ENCODE measurements around the gene NOX1.

The NOX1 gene

GRCh38 chrX:100874325-100874724, at the start of gene NOX1:
NOX1 (minus strand) TSS chrX:100874359; CDS start chrX:100874139, 220 bp downstream.
- no peak within 1 kb of the TSS for H3K27ac ChIP-seq
- no peak for DNase-seq (ENCODE audit: low read depth, low spot score)

GRCh38 chrX:100915562-100915961, 41.4 kb upstream of the NOX1 start:
- H3K27ac ChIP-seq, result no peak overlapping the region
- no peak for DNase-seq (ENCODE audit: low read depth, low spot score)

GRCh38 chrX:100913111-100913510, 39.0 kb upstream of the NOX1 start:
- no peak for DNase-seq (ENCODE audit: low read depth, low spot score)
- H3K27ac ChIP-seq, result peak overlapping the region; percentile 75

GRCh38 chrX:100911731-100912130, 37.6 kb upstream of the NOX1 start:
- peak overlapping the region; percentile 75 for H3K27ac ChIP-seq
- no peak for DNase-seq (ENCODE audit: low read depth, low spot score)

- H3K27ac ChIP-seq, result no peak overlapping the region
- no peak for DNase-seq (ENCODE audit: low read depth, low spot score)
Measured at GRCh38 chrX:100905620-100906019, 31.5 kb upstream of the NOX1 start.

GRCh38 chrX:100904433-100904832, 30.3 kb upstream of the NOX1 start:
- no peak for DNase-seq (ENCODE audit: low read depth, low spot score)
- no peak overlapping the region for H3K27ac ChIP-seq

GRCh38 chrX:100895365-100896075, 21.4 kb upstream of the NOX1 start:
- peak overlapping the region; percentile 63 for H3K27ac ChIP-seq

GRCh38 chrX:100883654-100884053, 9.5 kb upstream of the NOX1 start:
- no peak overlapping the region for H3K27ac ChIP-seq
- no peak for DNase-seq (ENCODE audit: low read depth, low spot score)

More at GRCh38 chrX:100895365-100896075, 21.4 kb upstream of the NOX1 start:
- DNase-seq (ENCODE audit: low read depth, low spot score), result peak; percentile 75

GRCh38 chrX:100880368-100880767, 6.2 kb upstream of the NOX1 start:
- no peak overlapping the region for H3K27ac ChIP-seq
- DNase-seq (ENCODE audit: low read depth, low spot score), result no peak

- H3K27ac ChIP-seq, result no peak overlapping the region
- DNase-seq (ENCODE audit: low read depth, low spot score), result no peak
Measured at GRCh38 chrX:100871594-100872560, 2.3 kb downstream of the NOX1 start.

GRCh38 chrX:100870527-100870926, 3.6 kb downstream of the NOX1 start:
- no peak for DNase-seq (ENCODE audit: low read depth, low spot score)
- no peak overlapping the region for H3K27ac ChIP-seq

- no peak overlapping the region for H3K27ac ChIP-seq
- DNase-seq (ENCODE audit: low read depth, low spot score), result no peak
Measured at GRCh38 chrX:100868273-100868672, 5.9 kb downstream of the NOX1 start.

- no peak overlapping the region for H3K27ac ChIP-seq
- no peak for DNase-seq (ENCODE audit: low read depth, low spot score)
Measured at GRCh38 chrX:100864657-100865391, 9.3 kb downstream of the NOX1 start.

- no peak for DNase-seq (ENCODE audit: low read depth, low spot score)
- no peak overlapping the region for H3K27ac ChIP-seq
Measured at GRCh38 chrX:100863326-100863864, 10.8 kb downstream of the NOX1 start.

- H3K27ac ChIP-seq, result no peak overlapping the region
- DNase-seq (ENCODE audit: low read depth, low spot score), result no peak
Measured at GRCh38 chrX:100852810-100853209, 21.3 kb downstream of the NOX1 start.

GRCh38 chrX:100850317-100850716, 23.8 kb downstream of the NOX1 start:
- H3K27ac ChIP-seq, result no peak overlapping the region
- no peak for DNase-seq (ENCODE audit: low read depth, low spot score)

- no peak for DNase-seq (ENCODE audit: low read depth, low spot score)
- H3K27ac ChIP-seq, result no peak overlapping the region
Measured at GRCh38 chrX:100831219-100831946, 42.8 kb downstream of the NOX1 start.

- no peak overlapping the region for H3K27ac ChIP-seq
- no peak for DNase-seq (ENCODE audit: low read depth, low spot score)
Measured at GRCh38 chrX:100830547-100830946, 43.6 kb downstream of the NOX1 start.

- peak overlapping the region; percentile 32 for H3K27ac ChIP-seq
- DNase-seq (ENCODE audit: low read depth, low spot score), result no peak
Measured at GRCh38 chrX:100830143-100830542, 44.0 kb downstream of the NOX1 start.

- no peak for DNase-seq (ENCODE audit: low read depth, low spot score)
- peak overlapping the region; percentile 32 for H3K27ac ChIP-seq
Measured at GRCh38 chrX:100829730-100830129, 44.4 kb downstream of the NOX1 start.

Measured in epithelial cell of prostate (primary cell).